Measurements from ENCODE around the gene FBXL7. TPM values are rescaled to one million over a fixed set of nuclear protein-coding genes. Genes with fewer than 3 reads are reported as not detected.

Gene FBXL7
- total RNA-seq, 6 experiments from 2014 or later: 0.81 to 1.9 (median 1.3) TPM

DNA sequence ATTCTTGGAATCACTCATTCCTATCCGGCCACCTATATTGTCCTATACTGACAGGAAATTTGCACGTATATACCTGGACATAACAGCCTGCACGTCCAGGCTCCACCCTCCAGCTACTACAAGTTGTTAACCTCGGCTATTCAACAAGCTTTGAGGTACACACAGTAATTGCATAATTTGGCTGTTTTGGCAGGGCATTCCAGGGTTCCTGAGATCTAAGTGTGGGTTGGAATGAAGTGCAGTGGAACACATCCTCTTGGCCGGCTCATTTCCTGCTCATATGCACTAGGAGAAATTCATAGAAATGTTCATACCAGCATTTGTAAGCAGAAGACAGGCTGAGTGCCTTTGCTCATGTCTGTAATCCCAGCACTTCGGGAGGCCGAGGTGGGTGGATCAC is 222.3 kb downstream of the FBXL7 start:
- WGBS (ENCODE audit: insufficient coverage, low coverage, low lambda C conversion rate, missing lambda C conversion rate): 65% methylated on average over 6 of the region's 7 CpGs

DNA sequence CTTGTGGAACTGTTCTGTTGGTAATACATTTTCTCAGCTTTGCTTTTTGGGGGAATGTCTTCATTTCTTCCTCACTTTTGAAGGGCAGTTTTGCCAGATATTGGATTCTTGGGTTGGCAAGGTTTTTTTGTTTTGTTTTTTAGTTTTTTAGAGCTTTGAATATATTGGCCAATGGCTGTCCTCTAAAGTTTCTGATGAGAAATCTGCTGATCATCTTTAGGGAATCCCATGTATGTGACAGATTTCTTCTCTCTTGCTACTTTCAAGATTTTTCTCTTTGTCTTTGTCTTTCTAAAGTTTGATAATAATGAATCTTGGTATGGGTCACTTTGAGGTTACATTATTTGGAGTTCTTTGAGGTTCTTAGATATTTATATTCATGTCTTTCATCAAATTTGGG is 227.4 kb downstream of the FBXL7 start:
- H3K9me3 ChIP-seq: peaks cover 0 to 5% (median 0%) of the 10 kb centered on the region in 4 donors
- no peak overlapping the region for H3K4me3 ChIP-seq
- no peaks in the 10 kb centered on the region for H3K36me3 ChIP-seq
- DNase-seq (no peak), ATAC-seq (no peak)
- intact Hi-C loops (cut with DNase I): no loop called here
- no peak overlapping the region for H3K27ac ChIP-seq
- no peaks in the 10 kb centered on the region for H3K27me3 ChIP-seq
- TF ChIP-seq, protein P1, sequence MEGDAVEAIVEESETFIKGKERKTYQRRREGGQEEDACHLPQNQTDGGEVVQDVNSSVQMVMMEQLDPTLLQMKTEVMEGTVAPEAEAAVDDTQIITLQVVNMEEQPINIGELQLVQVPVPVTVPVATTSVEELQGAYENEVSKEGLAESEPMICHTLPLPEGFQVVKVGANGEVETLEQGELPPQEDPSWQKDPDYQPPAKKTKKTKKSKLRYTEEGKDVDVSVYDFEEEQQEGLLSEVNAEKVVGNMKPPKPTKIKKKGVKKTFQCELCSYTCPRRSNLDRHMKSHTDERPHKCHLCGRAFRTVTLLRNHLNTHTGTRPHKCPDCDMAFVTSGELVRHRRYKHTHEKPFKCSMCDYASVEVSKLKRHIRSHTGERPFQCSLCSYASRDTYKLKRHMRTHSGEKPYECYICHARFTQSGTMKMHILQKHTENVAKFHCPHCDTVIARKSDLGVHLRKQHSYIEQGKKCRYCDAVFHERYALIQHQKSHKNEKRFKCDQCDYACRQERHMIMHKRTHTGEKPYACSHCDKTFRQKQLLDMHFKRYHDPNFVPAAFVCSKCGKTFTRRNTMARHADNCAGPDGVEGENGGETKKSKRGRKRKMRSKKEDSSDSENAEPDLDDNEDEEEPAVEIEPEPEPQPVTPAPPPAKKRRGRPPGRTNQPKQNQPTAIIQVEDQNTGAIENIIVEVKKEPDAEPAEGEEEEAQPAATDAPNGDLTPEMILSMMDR (IDR thresholded peaks at IDR 0.05): no peak
- no peak for TF ChIP-seq POLR2A (IDR thresholded peaks at IDR 0.05)
- no peaks in the 10 kb centered on the region for H3K4me1 ChIP-seq

More for the DNA sequence above, 222.3 kb downstream of the FBXL7 start:
- Histone ChIP-seq H3K27ac (no peak overlapping the region), H3K27me3 (no peaks in the 10 kb centered on the region), H3K4me3 (no peak overlapping the region), H3K36me3 (no peaks in the 10 kb centered on the region), H3K9me3 (no peaks in the 10 kb centered on the region), H3K4me1 (no peaks in the 10 kb centered on the region)
- no peak for DNase-seq
- intact Hi-C loops (cut with DNase I): no loop called here
- no peak for ATAC-seq
- TF ChIP-seq POLR2A (IDR thresholded peaks at IDR 0.05): no peak
- TF ChIP-seq, protein P1 (IDR thresholded peaks at IDR 0.05): no peak

DNA sequence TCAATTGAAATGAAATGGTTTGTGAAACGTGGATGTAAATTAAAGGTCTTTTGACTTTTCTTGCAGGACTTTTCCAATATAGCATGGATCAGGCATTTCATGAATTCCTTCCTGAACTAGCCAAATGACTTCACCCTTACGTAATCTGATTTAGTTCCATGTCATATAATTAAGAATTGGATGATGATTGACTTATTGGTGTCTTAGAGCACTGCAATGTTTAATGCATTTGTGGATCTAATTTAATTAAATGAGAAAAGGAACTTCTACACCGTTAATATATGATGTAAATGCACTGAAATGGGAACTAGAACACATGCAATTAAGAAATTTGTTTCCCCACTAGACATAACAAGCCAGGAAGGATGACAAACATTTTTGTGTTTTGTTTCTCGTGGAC is 228.8 kb downstream of the FBXL7 start:
- no peaks in the 10 kb centered on the region for H3K36me3 ChIP-seq
- H3K9me3 ChIP-seq: peaks cover 0 to 5% (median 0%) of the 10 kb centered on the region in 4 donors
- intact Hi-C loops (cut with DNase I): no loop called here
- no peaks in the 10 kb centered on the region for H3K27me3 ChIP-seq
- WGBS (ENCODE audit: insufficient coverage, low coverage, low lambda C conversion rate, missing lambda C conversion rate): 46% methylated on average over 4 of the region's 4 CpGs
- no peak overlapping the region for H3K27ac ChIP-seq
- no peak overlapping the region for H3K4me3 ChIP-seq
- H3K4me1 ChIP-seq: no peaks in the 10 kb centered on the region
- TF ChIP-seq POLR2A (IDR thresholded peaks at IDR 0.05): no peak
- TF ChIP-seq, protein P1 (IDR thresholded peaks at IDR 0.05): no peak
- ATAC-seq (no peak), DNase-seq (no peak)

DNA sequence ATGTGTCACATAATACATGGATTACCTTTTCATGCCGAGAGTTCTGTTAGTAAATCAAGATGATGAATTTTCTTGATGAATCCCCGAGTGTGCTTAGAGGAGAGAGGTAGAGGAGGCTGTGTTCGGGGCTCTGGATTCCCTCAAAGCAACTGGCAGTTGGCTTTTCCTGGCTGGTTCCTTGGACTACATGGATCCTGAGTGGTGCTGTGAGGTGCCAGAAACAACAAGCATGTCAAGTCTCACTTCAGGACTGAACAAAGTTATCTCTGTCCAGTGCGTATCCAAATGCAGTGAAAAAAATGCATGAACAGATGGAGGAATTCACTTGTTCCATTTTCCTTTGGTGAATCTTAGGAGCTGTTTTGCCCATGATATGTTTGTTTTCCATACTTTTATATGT is 231.7 kb downstream of the FBXL7 start:
- Histone ChIP-seq H3K4me1 (no peaks in the 10 kb centered on the region), H3K27ac (no peak overlapping the region), H3K9me3 (peaks cover 0 to 5% (median 0%) of the 10 kb centered on the region in 4 donors), H3K27me3 (no peaks in the 10 kb centered on the region), H3K4me3 (no peak overlapping the region), H3K36me3 (no peaks in the 10 kb centered on the region)
- 60% methylated on average over 4 of the region's 4 CpGs for WGBS (ENCODE audit: insufficient coverage, low coverage, low lambda C conversion rate, missing lambda C conversion rate)
- ATAC-seq: no peak
- intact Hi-C loops (cut with DNase I): no loop called here
- TF ChIP-seq, protein P1 (IDR thresholded peaks at IDR 0.05): no peak
- no peak for TF ChIP-seq POLR2A (IDR thresholded peaks at IDR 0.05)
- DNase-seq: no peak

DNA sequence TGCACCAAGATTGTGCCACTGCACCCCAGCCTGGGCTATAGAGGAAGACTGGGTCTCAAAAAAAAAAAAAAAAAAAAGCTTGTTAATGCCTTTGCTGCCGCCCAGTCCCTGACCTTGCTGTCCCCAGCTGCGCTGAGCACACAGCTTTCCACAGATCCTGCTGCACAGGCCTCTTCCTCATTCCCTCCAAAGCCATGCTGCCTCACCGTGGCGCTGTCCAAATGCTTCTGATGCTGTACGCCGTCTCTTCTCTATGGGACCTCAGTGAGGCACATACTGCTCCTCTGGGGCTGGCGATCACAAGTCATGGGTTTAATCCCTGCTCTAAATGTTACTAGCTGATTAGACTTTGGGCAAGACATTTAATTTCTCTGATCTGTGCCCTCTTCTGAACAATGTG is 234.1 kb downstream of the FBXL7 start:
- ATAC-seq (no peak), DNase-seq (no peak)
- Histone ChIP-seq H3K4me3 (no peak overlapping the region), H3K36me3 (no peaks in the 10 kb centered on the region), H3K27ac (no peak overlapping the region), H3K27me3 (no peaks in the 10 kb centered on the region), H3K4me1 (no peaks in the 10 kb centered on the region), H3K9me3 (no peaks in the 10 kb centered on the region)
- intact Hi-C loops (cut with DNase I): no loop called here
- 82% methylated on average over 7 of the region's 7 CpGs for WGBS (ENCODE audit: insufficient coverage, low coverage, low lambda C conversion rate, missing lambda C conversion rate)
- TF ChIP-seq, protein P1 (IDR thresholded peaks at IDR 0.05): no peak
- no peak for TF ChIP-seq POLR2A (IDR thresholded peaks at IDR 0.05)

Measured in right lobe of liver (tissue), 6 donors.